ENCODE data around the gene ACSM6. TPM values are rescaled to one million over a fixed set of nuclear protein-coding genes. Genes with fewer than 3 reads are reported as not detected.

Gene ACSM6
- total RNA-seq, 2 experiments from 2014 or later, result not detected

GRCh38 chr10:95242581-95243317 is 48.7 kb downstream of the ACSM6 start:
- Histone ChIP-seq H3K9me3 (ENCODE audit: low read length) (no peaks in the 10 kb centered on the region), H2AFZ (ENCODE audit: low read length) (no peak overlapping the region), H3K4me2 (ENCODE audit: low read length) (0 out of 2 replicates have a peak overlapping the region, but pooled peaks have one; percentile 10), H3K36me3 (ENCODE audit: insufficient read depth, low read length) (no peaks in the 10 kb centered on the region), H3K4me3 (ENCODE audit: low read depth, low read length, poor library complexity, severe bottlenecking) (no peak overlapping the region), H3K4me1 (ENCODE audit: insufficient read depth, low read length, poor library complexity, severe bottlenecking) (peaks cover 72% of the 10 kb centered on the region), H4K20me1 (ENCODE audit: insufficient read depth, low read length) (no peaks in the 10 kb centered on the region), H3K27ac (ENCODE audit: low read depth, low read length, poor library complexity, severe bottlenecking) (no peak overlapping the region), H3K9me2 (ENCODE audit: insufficient read depth, low read length) (no peaks in the 10 kb centered on the region), H3K79me2 (ENCODE audit: insufficient read depth, low read depth, low read length) (no peaks in the 10 kb centered on the region)
- TF ChIP-seq CTCF (conservative IDR thresholded peaks at IDR 0.05; ENCODE audit: low read length) (peak; percentile 89), EZH2phosphoT487 (IDR thresholded peaks at IDR 0.05; ENCODE audit: borderline replicate concordance, low read depth, low read length) (no peak)
- ChIA-PET POLR2A (interaction anchor here (1.0 to 6.2 kb wide), 10 partner anchors 8 to 132 kb away, joined by 3 to 85 read pairs (median 4); no protein-coding TSS in a partner anchor), CTCF (ENCODE audit: unreplicated experiment) (interaction anchor here (0.7 to 2.5 kb wide), 7 partner anchors 34 to 128 kb away, joined by 4 to 9 read pairs (median 6); no protein-coding TSS in a partner anchor)
- peak; percentile 69 for DNase-seq (ENCODE audit: low spot score)
- intact Hi-C loops (cut with micrococcal nuclease; ENCODE audit: unreplicated experiment), result loop anchor here (1.0 kb wide), 3 partner anchors 34 to 109 kb away; no protein-coding TSS in a partner anchor
- BruUV-seq (replicated peaks), result no TSS peak

GRCh38 chr10:95243318-95243617 is 49.2 kb downstream of the ACSM6 start:
- POLR2A ChIA-PET, result interaction anchor here (1.0 to 6.2 kb wide), 10 partner anchors 8 to 131 kb away, joined by 3 to 85 read pairs (median 4); no protein-coding TSS in a partner anchor

More at GRCh38 chr10:95243318-95243617, 49.2 kb downstream of the ACSM6 start:
- intact Hi-C loops (cut with micrococcal nuclease; ENCODE audit: unreplicated experiment), result loop anchor here (1.0 kb wide), 3 partner anchors 35 to 110 kb away; no protein-coding TSS in a partner anchor
- Histone ChIP-seq H4K20me1 (ENCODE audit: insufficient read depth, low read length) (no peaks in the 10 kb centered on the region), H3K9me2 (ENCODE audit: insufficient read depth, low read length) (no peaks in the 10 kb centered on the region), H2AFZ (ENCODE audit: low read length) (no peak overlapping the region), H3K9me3 (ENCODE audit: low read length) (no peaks in the 10 kb centered on the region), H3K4me1 (ENCODE audit: insufficient read depth, low read length, poor library complexity, severe bottlenecking) (peaks cover 66% of the 10 kb centered on the region), H3K4me3 (ENCODE audit: low read depth, low read length, poor library complexity, severe bottlenecking) (no peak overlapping the region), H3K36me3 (ENCODE audit: insufficient read depth, low read length) (no peaks in the 10 kb centered on the region), H3K27ac (ENCODE audit: low read depth, low read length, poor library complexity, severe bottlenecking) (peak overlapping the region; percentile 19), H3K79me2 (ENCODE audit: insufficient read depth, low read depth, low read length) (no peaks in the 10 kb centered on the region), H3K4me2 (ENCODE audit: low read length) (peak overlapping the region; percentile 10; the same call in 1 of the 2 replicates)
- CTCF ChIA-PET (ENCODE audit: unreplicated experiment), result interaction anchor here (0.7 to 2.5 kb wide), 6 partner anchors 52 to 127 kb away, joined by 4 to 9 read pairs (median 6); no protein-coding TSS in a partner anchor
- BruUV-seq (replicated peaks), result no TSS peak
- DNase-seq (ENCODE audit: low spot score), result no peak
- TF ChIP-seq CTCF (conservative IDR thresholded peaks at IDR 0.05; ENCODE audit: low read length) (peak; percentile 57; the same call in 1 of the 2 replicates), EZH2phosphoT487 (IDR thresholded peaks at IDR 0.05; ENCODE audit: borderline replicate concordance, low read depth, low read length) (no peak)

Data from OCI-LY7 (cell line).